Measurements from ENCODE around the gene TAPT1.
A peak's percentile ranks its signal among the peaks of the same experiment; 100 is the strongest.
"Not testable (repeated sequence)": the region's sequence is repeated elsewhere in the genome, so short reads cannot be mapped to it uniquely, and the experiment has no call there.

TAPT1 gene

DNA sequence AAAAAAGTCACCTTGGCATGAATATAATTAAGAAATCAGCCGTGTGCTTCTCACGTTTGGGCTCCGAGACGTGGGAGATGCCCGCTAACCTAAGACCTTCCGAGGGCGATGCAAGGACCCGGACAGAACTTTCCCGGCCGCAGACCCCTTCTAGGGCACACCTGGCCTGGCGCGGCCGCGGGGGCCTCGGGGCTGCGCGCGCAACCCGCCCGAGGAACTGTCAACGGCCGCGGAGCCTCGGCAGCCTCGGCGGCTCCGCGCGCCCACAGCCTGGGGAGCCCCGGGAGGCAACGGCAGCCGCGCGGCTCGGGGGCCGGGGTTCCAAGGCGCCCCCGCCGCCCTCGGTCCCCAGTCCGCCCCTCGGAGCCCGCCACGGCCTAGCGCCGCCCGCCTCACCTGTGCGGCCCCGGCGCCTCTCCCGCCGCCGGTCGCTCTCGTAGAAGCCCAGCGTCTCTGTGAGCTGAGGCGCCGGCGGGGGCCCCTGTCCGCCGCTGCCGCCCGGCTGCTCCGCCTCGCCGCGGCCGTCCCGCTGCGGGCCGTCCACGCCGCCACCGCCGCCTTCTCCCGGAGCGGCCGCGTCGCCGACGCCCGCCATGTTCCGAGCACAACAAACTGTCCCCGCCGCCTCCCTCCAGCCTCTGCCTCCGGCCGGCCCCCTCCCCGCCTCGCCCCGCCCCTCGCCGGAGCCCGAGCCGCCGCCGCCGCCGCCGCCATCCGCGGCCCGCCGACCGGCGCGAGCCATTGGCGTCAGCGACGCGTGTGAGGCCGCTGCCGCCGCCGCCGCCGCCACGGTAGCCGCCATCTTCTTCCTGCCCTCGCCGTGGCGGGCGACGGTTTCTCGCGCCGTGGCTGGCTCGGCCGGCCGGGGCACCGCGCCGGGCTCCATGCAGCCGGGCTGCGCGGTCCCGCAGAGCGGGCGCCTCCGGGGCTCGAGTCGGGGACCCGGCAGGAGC is at the start of gene TAPT1:
TAPT1 (minus strand) TSS at position 609 of the 953 bp plus-strand sequence; CDS start at position 595, 14 bp downstream.
- peak; percentile 62 to 74 for DNase-seq (ENCODE audit: low read depth in 2 of 2)

DNA sequence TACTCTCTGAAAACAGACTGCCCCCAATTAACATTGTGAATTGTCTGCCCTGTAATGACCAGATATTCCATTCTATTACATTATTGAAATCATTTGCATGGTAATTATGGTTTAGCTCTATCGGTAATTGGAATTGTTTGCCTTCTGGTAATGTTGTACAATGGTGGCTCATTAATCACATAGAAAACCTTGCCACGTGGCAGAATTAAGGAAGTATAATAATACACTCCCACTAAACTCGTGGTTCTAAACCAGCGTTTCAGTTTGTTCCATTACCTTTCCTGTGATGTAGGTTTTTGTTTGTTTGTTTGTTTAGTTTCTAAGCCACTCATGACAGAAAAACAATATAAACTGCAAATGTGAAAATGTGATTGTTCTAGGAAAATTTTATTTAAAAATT is 45.1 kb upstream of the TAPT1 start:
- no peak for DNase-seq (ENCODE audit: low read depth in 2 of 2)

GRCh38 chr4:16270454-16271328 is 44.4 kb upstream of the TAPT1 start:
- DNase-seq (ENCODE audit: low read depth in 2 of 2): no peak

DNA sequence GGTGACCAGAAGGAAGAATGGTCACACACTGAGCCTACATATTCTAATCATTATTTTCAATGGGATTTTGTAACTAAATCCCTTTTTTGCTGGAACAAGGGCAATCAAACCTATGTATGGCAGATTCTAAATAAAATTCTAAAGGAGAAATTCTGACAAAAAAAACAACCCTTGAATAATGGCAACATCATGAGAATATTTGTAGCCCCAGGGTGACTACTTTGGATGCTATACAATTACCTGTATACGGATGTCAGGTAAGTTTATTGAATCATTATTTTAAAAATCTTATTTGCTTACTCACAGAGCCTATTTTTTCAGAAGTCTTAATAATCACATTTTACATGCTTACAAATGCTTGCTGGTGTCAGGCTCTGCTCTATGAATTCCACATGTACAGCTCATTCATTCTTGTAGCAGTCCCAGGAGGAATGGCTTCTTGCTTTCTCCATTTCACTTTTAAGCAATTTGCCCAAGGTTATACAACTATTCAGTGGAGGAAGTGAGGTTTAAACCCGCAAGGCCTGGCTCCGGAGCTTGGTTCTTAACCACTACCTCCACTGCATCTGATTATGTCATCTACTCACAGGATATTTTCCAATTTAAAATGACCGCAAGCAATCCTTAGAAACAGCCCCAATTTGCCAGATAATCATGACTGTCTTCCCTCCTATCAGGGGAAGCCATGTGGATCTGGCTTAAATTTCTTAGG is 43.6 kb upstream of the TAPT1 start:
- not testable (repeated sequence) for DNase-seq (ENCODE audit: low read depth in 2 of 2)

DNA sequence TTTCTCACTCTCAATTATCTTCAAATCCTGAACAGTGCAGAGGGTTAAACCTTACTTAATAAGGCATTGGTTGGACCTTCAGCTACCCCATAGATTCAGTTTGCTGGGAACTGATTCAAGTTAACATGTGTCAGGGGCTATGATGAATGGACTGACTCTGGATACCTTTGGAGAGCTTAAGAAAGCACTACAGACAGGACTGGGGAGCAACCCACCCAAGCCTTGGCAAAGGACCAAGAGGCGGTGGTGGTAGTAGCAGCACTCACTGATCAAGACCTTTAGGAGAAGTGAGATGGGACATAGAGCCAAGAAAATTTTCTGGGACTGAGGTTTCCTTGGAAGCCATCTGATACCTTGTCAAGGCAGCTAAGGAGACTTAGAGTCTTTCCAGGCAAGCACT is 43.0 kb upstream of the TAPT1 start:
- DNase-seq (ENCODE audit: low read depth in 2 of 2): no peak

- DNase-seq (ENCODE audit: low read depth in 2 of 2): no peak
These were observed 42.0 kb upstream of the TAPT1 start for GRCh38 chr4:16268290-16268689.

GRCh38 chr4:16267639-16268038 is 41.4 kb upstream of the TAPT1 start:
- no peak for DNase-seq (ENCODE audit: low read depth in 2 of 2)

- DNase-seq (ENCODE audit: low read depth in 2 of 2): no peak
These were observed 39.5 kb upstream of the TAPT1 start for GRCh38 chr4:16265820-16266219.

GRCh38 chr4:16264798-16265197 is 38.5 kb upstream of the TAPT1 start:
- no peak for DNase-seq (ENCODE audit: low read depth in 2 of 2)

GRCh38 chr4:16263056-16263455 is 36.8 kb upstream of the TAPT1 start:
- no peak for DNase-seq (ENCODE audit: low read depth in 2 of 2)

- DNase-seq (ENCODE audit: low read depth in 2 of 2): no peak
These were observed 35.9 kb upstream of the TAPT1 start for GRCh38 chr4:16262188-16262587.

- DNase-seq (ENCODE audit: low read depth in 2 of 2): no peak
These were observed 35.1 kb upstream of the TAPT1 start for GRCh38 chr4:16261313-16261878.

DNA sequence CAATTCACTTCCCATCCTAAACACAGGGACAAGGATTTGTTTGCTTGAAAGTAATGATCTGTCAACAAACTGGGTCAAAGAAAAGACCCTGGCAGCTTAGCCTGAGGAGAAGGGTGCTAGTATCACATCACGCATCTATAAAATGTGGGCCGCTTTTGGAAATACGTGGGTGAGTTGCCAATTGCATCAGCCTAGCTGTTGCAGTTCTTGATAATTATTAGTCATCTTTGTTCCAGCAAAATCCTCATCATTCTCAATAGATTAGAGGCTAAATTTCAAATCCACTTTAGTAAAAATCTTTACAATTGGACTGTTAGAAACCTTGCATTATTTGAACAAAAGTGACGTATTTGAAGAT is 33.6 kb upstream of the TAPT1 start:
- DNase-seq (ENCODE audit: low read depth in 2 of 2): peak in 1 of 2 experiments; percentile 14

DNA sequence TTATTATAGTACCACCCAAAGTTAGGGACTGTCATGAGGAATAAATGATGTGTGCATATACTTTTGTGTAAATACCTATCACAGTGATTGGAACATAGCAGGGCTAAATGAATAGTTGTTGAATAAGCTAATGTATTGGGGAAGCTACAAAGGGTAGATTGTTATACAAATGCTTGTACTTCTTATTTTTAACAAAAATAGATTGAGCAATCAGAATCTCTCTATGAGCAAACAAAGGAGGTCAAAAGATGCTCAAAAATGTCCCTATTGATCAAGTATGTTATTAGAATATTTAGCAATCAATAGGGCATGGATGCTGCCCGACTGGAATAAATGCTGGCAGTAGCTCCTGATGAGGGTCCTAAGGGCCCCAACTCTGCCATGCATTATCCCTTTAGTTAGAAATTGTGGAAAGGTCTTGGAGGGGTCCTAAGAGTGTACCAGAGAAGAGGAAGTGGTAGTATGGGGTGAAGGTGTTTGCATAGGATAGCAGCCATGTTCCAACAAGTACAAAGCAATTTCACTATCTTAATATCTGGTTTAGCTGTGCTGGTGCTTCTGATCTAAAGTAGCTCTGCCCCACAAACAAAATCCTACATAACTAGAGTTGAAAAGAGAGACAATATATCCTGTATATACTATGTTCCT is 33.1 kb upstream of the TAPT1 start:
- no peak for DNase-seq (ENCODE audit: low read depth in 2 of 2)

DNA sequence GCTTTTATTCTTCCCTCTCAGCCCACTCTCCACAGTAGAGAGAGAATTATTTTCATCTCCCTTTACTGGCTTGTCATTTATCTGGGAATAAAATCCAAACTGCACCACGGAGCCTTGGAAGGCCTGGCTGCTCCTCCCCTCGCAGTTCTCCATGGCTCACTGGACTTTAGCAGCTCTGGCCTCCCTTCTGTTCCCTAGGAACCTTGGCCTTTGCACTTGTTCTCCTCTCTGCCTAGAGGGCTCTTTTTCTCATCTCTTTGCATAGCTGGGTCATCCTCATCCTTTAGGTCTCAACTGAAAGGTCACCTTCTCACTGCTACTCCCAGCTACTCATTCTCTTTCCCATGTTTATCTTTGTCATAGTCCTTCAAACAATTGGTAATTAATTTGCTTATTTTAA is 31.3 kb upstream of the TAPT1 start:
- DNase-seq (ENCODE audit: low read depth in 2 of 2): no peak

GRCh38 chr4:16256343-16256742 is 30.1 kb upstream of the TAPT1 start:
- DNase-seq (ENCODE audit: low read depth in 2 of 2): no peak

DNA sequence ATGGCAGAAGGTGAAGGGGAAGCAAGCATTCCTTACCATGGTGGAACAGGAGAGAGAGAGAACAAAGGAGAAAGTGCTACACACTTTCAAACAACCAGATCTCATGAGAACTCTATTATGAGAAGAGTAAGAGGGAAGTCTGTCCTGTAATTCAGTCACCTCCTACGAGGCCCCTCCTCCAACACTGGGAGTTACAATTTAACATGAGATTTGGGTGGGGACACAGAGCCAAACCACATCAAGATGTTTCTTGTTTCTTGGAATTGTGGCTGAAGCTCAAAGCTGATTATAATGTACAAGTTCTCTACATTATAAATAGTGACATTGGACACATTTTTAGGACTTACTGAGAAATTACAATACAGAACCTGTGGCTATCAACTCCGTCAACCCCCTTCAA is 29.5 kb upstream of the TAPT1 start:
- DNase-seq (ENCODE audit: low read depth in 2 of 2): no peak

DNA sequence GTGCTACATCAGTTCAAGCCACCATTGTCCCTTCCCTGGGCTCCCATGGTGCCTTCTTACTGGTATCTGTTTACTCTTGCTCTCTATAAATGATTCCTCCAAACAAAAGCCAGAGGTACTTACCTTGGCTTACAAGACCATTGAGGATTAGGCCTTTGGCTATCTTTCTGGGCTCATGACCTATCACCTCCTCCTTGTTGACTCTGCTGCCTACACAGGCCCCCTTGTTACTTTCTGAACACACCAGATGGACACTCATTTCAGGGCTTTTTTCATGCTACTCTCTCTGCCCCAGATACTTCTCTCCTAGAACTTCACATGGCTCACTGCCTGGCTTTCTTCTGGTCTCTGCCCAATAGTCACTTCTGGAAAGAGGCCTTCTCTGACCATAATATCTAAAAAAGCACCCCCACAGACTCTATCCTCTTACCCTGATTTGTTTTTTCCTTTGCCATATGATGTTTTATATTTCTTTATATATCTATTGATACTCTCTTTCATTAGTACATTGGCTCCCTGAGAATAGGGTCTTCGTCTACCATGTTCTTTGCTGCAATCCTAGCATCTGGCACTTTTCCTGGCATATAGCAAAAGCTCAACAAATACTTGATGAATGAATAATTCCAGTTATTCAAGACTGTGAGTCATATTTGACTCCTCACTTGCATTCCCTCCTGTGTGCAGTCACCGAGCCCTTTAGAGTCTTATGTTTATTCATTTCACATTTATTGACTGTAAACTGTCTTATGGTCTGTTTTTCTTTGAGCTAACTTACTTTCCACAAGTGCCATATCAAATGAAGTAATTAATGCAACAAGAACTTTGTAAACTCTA is 27.1 kb upstream of the TAPT1 start:
- no peak for DNase-seq (ENCODE audit: low read depth in 2 of 2)

GRCh38 chr4:16250661-16251365 is 24.5 kb upstream of the TAPT1 start:
- DNase-seq (ENCODE audit: low read depth in 2 of 2): no peak

DNA sequence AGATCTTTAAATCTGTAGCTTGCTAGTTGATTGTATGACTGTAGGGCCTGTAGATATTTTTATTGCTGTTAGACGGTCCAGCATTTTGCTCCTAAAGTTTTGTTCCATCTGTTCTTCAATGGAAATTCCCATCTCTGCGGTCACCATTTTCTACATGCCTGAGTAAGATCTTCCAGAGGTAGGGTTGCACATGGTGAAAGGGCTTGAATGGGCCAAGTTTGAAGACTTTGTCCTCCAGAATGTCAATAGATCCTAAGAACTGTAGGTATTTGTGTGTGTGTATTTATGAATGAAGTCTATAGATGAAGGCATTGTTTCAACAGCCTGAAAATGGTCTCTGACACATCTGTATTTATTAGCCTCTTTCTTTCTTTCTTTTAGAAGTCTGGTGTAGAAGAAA is 22.3 kb upstream of the TAPT1 start:
- DNase-seq (ENCODE audit: low read depth in 2 of 2): no peak
